ENCODE data around the gene CYP19A1. TPM values are rescaled to one million over a fixed set of nuclear protein-coding genes. Genes with fewer than 3 reads are reported as not detected.
"Not testable (repeated sequence)": the region's sequence is repeated elsewhere in the genome, so short reads cannot be mapped to it uniquely, and the experiment has no call there.

Gene CYP19A1
- polyA plus RNA-seq, 1 experiment = not detected

GRCh38 chr15:51189669-51190385, 148.6 kb downstream of the CYP19A1 start:
- POLR2A ChIA-PET = no interaction called here
- DNase-seq (ENCODE audit: low read depth, low spot score) = no peak
- H3K27me3 ChIP-seq (ENCODE audit: control insufficient read depth, insufficient read depth, low read length) = peaks cover 29% of the 10 kb centered on the region
- TF ChIP-seq CTCF (IDR thresholded peaks at IDR 0.05; ENCODE audit: low read depth, low read length) = no peak
- no peaks in the 10 kb centered on the region; the same call in 1 of the 2 replicates for H3K9me3 ChIP-seq (ENCODE audit: control insufficient read depth, insufficient read depth, low read length)
- H3K4me3 ChIP-seq (ENCODE audit: low read depth, low read length) = no peak overlapping the region
- CTCF ChIA-PET = interaction anchor here (3.7 kb wide), 1 partner anchor 27 kb away, joined by 23 read pairs; no protein-coding TSS in a partner anchor
- H3K27ac ChIP-seq (ENCODE audit: low read depth, low read length) = no peak overlapping the region

GRCh38 chr15:51188791-51189190, 149.6 kb downstream of the CYP19A1 start:
- peaks cover 31% of the 10 kb centered on the region for H3K27me3 ChIP-seq (ENCODE audit: control insufficient read depth, insufficient read depth, low read length)
- H3K4me3 ChIP-seq (ENCODE audit: low read depth, low read length); DNase-seq (ENCODE audit: low read depth, low spot score); H3K9me3 ChIP-seq (ENCODE audit: control insufficient read depth, insufficient read depth, low read length); H3K27ac ChIP-seq (ENCODE audit: low read depth, low read length); POLR2A ChIA-PET: not testable (repeated sequence)
- CTCF ChIA-PET = interaction anchor here (3.7 kb wide), 1 partner anchor 26 kb away, joined by 23 read pairs; no protein-coding TSS in a partner anchor

GRCh38 chr15:51186891-51187290, 151.5 kb downstream of the CYP19A1 start:
- H3K27me3 ChIP-seq (ENCODE audit: control insufficient read depth, insufficient read depth, low read length) = peaks cover 36% of the 10 kb centered on the region
- ChIA-PET POLR2A (no interaction called here), CTCF (interaction anchor here (3.7 kb wide), 1 partner anchor 24 kb away, joined by 23 read pairs; no protein-coding TSS in a partner anchor)
- DNase-seq (ENCODE audit: low read depth, low spot score) = no peak
- H3K9me3 ChIP-seq (ENCODE audit: control insufficient read depth, insufficient read depth, low read length) = no peaks in the 10 kb centered on the region; the same call in 1 of the 2 replicates
- H3K27ac ChIP-seq (ENCODE audit: low read depth, low read length) = no peak overlapping the region
- no peak overlapping the region for H3K4me3 ChIP-seq (ENCODE audit: low read depth, low read length)
- TF ChIP-seq CTCF (IDR thresholded peaks at IDR 0.05; ENCODE audit: low read depth, low read length) = no peak

- Histone ChIP-seq H3K27ac (ENCODE audit: low read depth, low read length) (no peak overlapping the region), H3K9me3 (ENCODE audit: control insufficient read depth, insufficient read depth, low read length) (no peaks in the 10 kb centered on the region; the same call in 1 of the 2 replicates), H3K4me3 (ENCODE audit: low read depth, low read length) (no peak overlapping the region), H3K27me3 (ENCODE audit: control insufficient read depth, insufficient read depth, low read length) (peaks cover 40% of the 10 kb centered on the region)
- ChIA-PET CTCF (interaction anchor here (1.0 kb wide), 1 partner anchor 23 kb away, joined by 3 read pairs; no protein-coding TSS in a partner anchor), POLR2A (no interaction called here)
- TF ChIP-seq CTCF (IDR thresholded peaks at IDR 0.05; ENCODE audit: low read depth, low read length) = no peak
- no peak for DNase-seq (ENCODE audit: low read depth, low spot score)
These were observed 152.2 kb downstream of the CYP19A1 start for GRCh38 chr15:51186181-51186705.

- CTCF ChIA-PET = interaction anchor here (1.0 to 7.0 kb wide), 2 partner anchors 23 kb away, joined by 3 to 42 read pairs; no protein-coding TSS in a partner anchor
- Histone ChIP-seq H3K27ac (ENCODE audit: low read depth, low read length) (no peak overlapping the region), H3K4me3 (ENCODE audit: low read depth, low read length) (no peak overlapping the region), H3K9me3 (ENCODE audit: control insufficient read depth, insufficient read depth, low read length) (no peaks in the 10 kb centered on the region; the same call in 1 of the 2 replicates), H3K27me3 (ENCODE audit: control insufficient read depth, insufficient read depth, low read length) (peaks cover 41% of the 10 kb centered on the region)
- no peak for TF ChIP-seq CTCF (IDR thresholded peaks at IDR 0.05; ENCODE audit: low read depth, low read length)
- DNase-seq (ENCODE audit: low read depth, low spot score) = no peak
- POLR2A ChIA-PET = no interaction called here
These were observed 152.9 kb downstream of the CYP19A1 start for GRCh38 chr15:51185213-51186159.
